Measurements from ENCODE around the gene FAM222B. TPM values are rescaled to one million over a fixed set of nuclear protein-coding genes. Genes with fewer than 3 reads are reported as not detected.
"Not testable (repeated sequence)": the region's sequence is repeated elsewhere in the genome, so short reads cannot be mapped to it uniquely, and the experiment has no call there.

FAM222B gene
- polyA plus RNA-seq, 2 donors: 5.6 to 7.3 TPM

- WGBS, 2 donors: 82% methylated on average over 4 of the region's 4 CpGs
- Histone ChIP-seq H3K27me3 (ENCODE audit: control insufficient read depth in 1 of 2, insufficient read depth in 2 of 2, low read length in 2 of 2) (no peaks in the 10 kb centered on the region), H3K36me3 (ENCODE audit: control insufficient read depth in 2 of 2, insufficient read depth in 2 of 2, low read length in 1 of 2) (no peaks in the 10 kb centered on the region), H3K4me1 (ENCODE audit: control insufficient read depth in 2 of 2, insufficient read depth in 2 of 2, low read length in 1 of 2) (no peaks in the 10 kb centered on the region), H3K27ac (ENCODE audit: low read depth in 2 of 2, low read length in 1 of 2) (no peak overlapping the region), H3K4me3 (ENCODE audit: low read depth in 1 of 2, low read length in 2 of 2) (no peak overlapping the region), H3K9me3 (ENCODE audit: control insufficient read depth in 2 of 2, insufficient read depth in 1 of 2, low read depth in 1 of 2, low read length in 1 of 2) (no peaks in the 10 kb centered on the region)
Observed at GRCh38 chr17:28816540-28816939, 26.1 kb downstream of the FAM222B start.

- Histone ChIP-seq H3K27me3 (ENCODE audit: control insufficient read depth in 1 of 2, insufficient read depth in 2 of 2, low read length in 2 of 2) (no peaks in the 10 kb centered on the region), H3K36me3 (ENCODE audit: control insufficient read depth in 2 of 2, insufficient read depth in 2 of 2, low read length in 1 of 2) (no peaks in the 10 kb centered on the region), H3K4me1 (ENCODE audit: control insufficient read depth in 2 of 2, insufficient read depth in 2 of 2, low read length in 1 of 2) (no peaks in the 10 kb centered on the region), H3K9me3 (ENCODE audit: control insufficient read depth in 2 of 2, insufficient read depth in 1 of 2, low read depth in 1 of 2, low read length in 1 of 2) (no peaks in the 10 kb centered on the region), H3K4me3 (ENCODE audit: low read depth in 1 of 2, low read length in 2 of 2) (peak overlapping the region; percentile 79 to 90), H3K27ac (ENCODE audit: low read depth in 2 of 2, low read length in 1 of 2) (peak overlapping the region; percentile 95 to 96)
- 0 to 1% methylated on average over 9 of the region's 10 CpGs for WGBS, 2 donors
Observed at GRCh38 chr17:28812748-28813377, 29.7 kb downstream of the FAM222B start.

- H3K4me1 ChIP-seq (ENCODE audit: control insufficient read depth in 2 of 2, insufficient read depth in 2 of 2, low read length in 1 of 2): no peaks in the 10 kb centered on the region
- 1% methylated on average over 36 to 47 of the region's 47 CpGs for WGBS, 2 donors
- no peaks in the 10 kb centered on the region for H3K9me3 ChIP-seq (ENCODE audit: control insufficient read depth in 2 of 2, insufficient read depth in 1 of 2, low read depth in 1 of 2, low read length in 1 of 2)
- H3K4me3 ChIP-seq (ENCODE audit: low read depth in 1 of 2, low read length in 2 of 2): peak overlapping the region; percentile 79 to 90
- H3K27me3 ChIP-seq (ENCODE audit: control insufficient read depth in 1 of 2, insufficient read depth in 2 of 2, low read length in 2 of 2): no peaks in the 10 kb centered on the region
- no peaks in the 10 kb centered on the region for H3K36me3 ChIP-seq (ENCODE audit: control insufficient read depth in 2 of 2, insufficient read depth in 2 of 2, low read length in 1 of 2)
- H3K27ac ChIP-seq (ENCODE audit: low read depth in 2 of 2, low read length in 1 of 2): peak overlapping the region; percentile 95 to 96
Observed at GRCh38 chr17:28812091-28812747, 30.4 kb downstream of the FAM222B start.

- 5 to 7% methylated on average over 6 of the region's 6 CpGs for WGBS, 2 donors
Observed at GRCh38 chr17:28811651-28812090, 30.9 kb downstream of the FAM222B start.

GRCh38 chr17:28810437-28810836, 32.2 kb downstream of the FAM222B start:
- no peaks in the 10 kb centered on the region for H3K9me3 ChIP-seq (ENCODE audit: control insufficient read depth in 2 of 2, insufficient read depth in 1 of 2, low read depth in 1 of 2, low read length in 1 of 2)
- H3K27me3 ChIP-seq (ENCODE audit: control insufficient read depth in 1 of 2, insufficient read depth in 2 of 2, low read length in 2 of 2): no peaks in the 10 kb centered on the region
- H3K36me3 ChIP-seq (ENCODE audit: control insufficient read depth in 2 of 2, insufficient read depth in 2 of 2, low read length in 1 of 2): no peaks in the 10 kb centered on the region
- no peak overlapping the region for H3K4me3 ChIP-seq (ENCODE audit: low read depth in 1 of 2, low read length in 2 of 2)
- 89 to 90% methylated on average over 1 of the region's 1 CpG for WGBS, 2 donors
- H3K27ac ChIP-seq (ENCODE audit: low read depth in 2 of 2, low read length in 1 of 2): no peak overlapping the region
- no peaks in the 10 kb centered on the region for H3K4me1 ChIP-seq (ENCODE audit: control insufficient read depth in 2 of 2, insufficient read depth in 2 of 2, low read length in 1 of 2)

More at GRCh38 chr17:28811651-28812090, 30.9 kb downstream of the FAM222B start:
- Histone ChIP-seq H3K4me3 (ENCODE audit: low read depth in 1 of 2, low read length in 2 of 2) (peak overlapping the region; percentile 79 to 90), H3K9me3 (ENCODE audit: control insufficient read depth in 2 of 2, insufficient read depth in 1 of 2, low read depth in 1 of 2, low read length in 1 of 2) (no peaks in the 10 kb centered on the region), H3K27ac (ENCODE audit: low read depth in 2 of 2, low read length in 1 of 2) (peak overlapping the region; percentile 43 to 85), H3K27me3 (ENCODE audit: control insufficient read depth in 1 of 2, insufficient read depth in 2 of 2, low read length in 2 of 2) (no peaks in the 10 kb centered on the region), H3K36me3 (ENCODE audit: control insufficient read depth in 2 of 2, insufficient read depth in 2 of 2, low read length in 1 of 2) (no peaks in the 10 kb centered on the region), H3K4me1 (ENCODE audit: control insufficient read depth in 2 of 2, insufficient read depth in 2 of 2, low read length in 1 of 2) (no peaks in the 10 kb centered on the region)

GRCh38 chr17:28807925-28808634, 34.5 kb downstream of the FAM222B start:
- Histone ChIP-seq H3K27ac (ENCODE audit: low read depth in 2 of 2, low read length in 1 of 2) (peak overlapping the region; percentile 70 to 91), H3K9me3 (ENCODE audit: control insufficient read depth in 2 of 2, insufficient read depth in 1 of 2, low read depth in 1 of 2, low read length in 1 of 2) (no peaks in the 10 kb centered on the region), H3K4me1 (ENCODE audit: control insufficient read depth in 2 of 2, insufficient read depth in 2 of 2, low read length in 1 of 2) (no peaks in the 10 kb centered on the region), H3K27me3 (ENCODE audit: control insufficient read depth in 1 of 2, insufficient read depth in 2 of 2, low read length in 2 of 2) (no peaks in the 10 kb centered on the region), H3K36me3 (ENCODE audit: control insufficient read depth in 2 of 2, insufficient read depth in 2 of 2, low read length in 1 of 2) (no peaks in the 10 kb centered on the region), H3K4me3 (ENCODE audit: low read depth in 1 of 2, low read length in 2 of 2) (no peak overlapping the region)
- WGBS, 2 donors: 8 to 10% methylated on average over 2 of the region's 2 CpGs

GRCh38 chr17:28796062-28796461, 46.5 kb downstream of the FAM222B start:
- no peaks in the 10 kb centered on the region for H3K4me1 ChIP-seq (ENCODE audit: control insufficient read depth in 2 of 2, insufficient read depth in 2 of 2, low read length in 1 of 2)
- no peaks in the 10 kb centered on the region for H3K27me3 ChIP-seq (ENCODE audit: control insufficient read depth in 1 of 2, insufficient read depth in 2 of 2, low read length in 2 of 2)
- no peaks in the 10 kb centered on the region for H3K9me3 ChIP-seq (ENCODE audit: control insufficient read depth in 2 of 2, insufficient read depth in 1 of 2, low read depth in 1 of 2, low read length in 1 of 2)
- 71 to 79% methylated on average over 2 of the region's 2 CpGs for WGBS, 2 donors
- no peak overlapping the region for H3K27ac ChIP-seq (ENCODE audit: low read depth in 2 of 2, low read length in 1 of 2)
- no peaks in the 10 kb centered on the region for H3K36me3 ChIP-seq (ENCODE audit: control insufficient read depth in 2 of 2, insufficient read depth in 2 of 2, low read length in 1 of 2)
- no peak overlapping the region for H3K4me3 ChIP-seq (ENCODE audit: low read depth in 1 of 2, low read length in 2 of 2)

GRCh38 chr17:28794846-28795441, 47.6 kb downstream of the FAM222B start:
- 92 to 97% methylated on average over 14 of the region's 14 CpGs for WGBS, 2 donors

GRCh38 chr17:28792877-28793661, 49.5 kb downstream of the FAM222B start:
- 67 to 71% methylated on average over 2 of the region's 2 CpGs for WGBS, 2 donors

More at GRCh38 chr17:28794846-28795441, 47.6 kb downstream of the FAM222B start:
- not testable (repeated sequence) for H3K27me3 ChIP-seq (ENCODE audit: control insufficient read depth in 1 of 2, insufficient read depth in 2 of 2, low read length in 2 of 2); H3K4me1 ChIP-seq (ENCODE audit: control insufficient read depth in 2 of 2, insufficient read depth in 2 of 2, low read length in 1 of 2); H3K36me3 ChIP-seq (ENCODE audit: control insufficient read depth in 2 of 2, insufficient read depth in 2 of 2, low read length in 1 of 2); H3K9me3 ChIP-seq (ENCODE audit: control insufficient read depth in 2 of 2, insufficient read depth in 1 of 2, low read depth in 1 of 2, low read length in 1 of 2); H3K27ac ChIP-seq (ENCODE audit: low read depth in 2 of 2, low read length in 1 of 2); H3K4me3 ChIP-seq (ENCODE audit: low read depth in 1 of 2, low read length in 2 of 2)

More at GRCh38 chr17:28792877-28793661, 49.5 kb downstream of the FAM222B start:
- no peaks in the 10 kb centered on the region for H3K4me1 ChIP-seq (ENCODE audit: control insufficient read depth in 2 of 2, insufficient read depth in 2 of 2, low read length in 1 of 2)
- H3K4me3 ChIP-seq (ENCODE audit: low read depth in 1 of 2, low read length in 2 of 2): no peak overlapping the region
- H3K9me3 ChIP-seq (ENCODE audit: control insufficient read depth in 2 of 2, insufficient read depth in 1 of 2, low read depth in 1 of 2, low read length in 1 of 2): no peaks in the 10 kb centered on the region
- no peaks in the 10 kb centered on the region for H3K27me3 ChIP-seq (ENCODE audit: control insufficient read depth in 1 of 2, insufficient read depth in 2 of 2, low read length in 2 of 2)
- peaks cover 0 to 3% of the 10 kb centered on the region in 2 donors for H3K36me3 ChIP-seq (ENCODE audit: control insufficient read depth in 2 of 2, insufficient read depth in 2 of 2, low read length in 1 of 2)
- no peak overlapping the region for H3K27ac ChIP-seq (ENCODE audit: low read depth in 2 of 2, low read length in 1 of 2)

Data from esophagus (tissue), 2 donors.